HG03095 (cell line): ENCODE data around the gene TSFM.
"Not testable (repeated sequence)": the region's sequence is repeated elsewhere in the genome, so short reads cannot be mapped to it uniquely, and the experiment has no call there.

Experiments
- ATAC-seq: cut with Tn5 transposase; IDR thresholded peaks from one replicate; pipeline ENCODE4 v1.9.1; 2021; ENCODE audit warnings: moderate library complexity; ENCODE audit not compliant: unreplicated experiment

Gene TSFM

GRCh38 chr12:57762463-57762862, 20.1 kb upstream of the TSFM start:
- ATAC-seq, result no peak

- no peak for ATAC-seq
These were observed 18.5 kb upstream of the TSFM start for GRCh38 chr12:57763881-57764661.

GRCh38 chr12:57764662-57765002, 18.0 kb upstream of the TSFM start:
- no peak for ATAC-seq

- ATAC-seq, result peak; percentile 46
These were observed 17.4 kb upstream of the TSFM start for GRCh38 chr12:57765003-57765697.

- no peak for ATAC-seq
These were observed 16.7 kb upstream of the TSFM start for GRCh38 chr12:57765698-57766463.

- ATAC-seq, result no peak
These were observed 15.9 kb upstream of the TSFM start, which contains the start of gene CYP27B1 for GRCh38 chr12:57766464-57767304. CYP27B1 (minus strand) TSS chr12:57767078; CDS start chr12:57767041, 37 bp downstream.

GRCh38 chr12:57767305-57767698, 15.3 kb upstream of the TSFM start:
- ATAC-seq, result no peak

- no peak for ATAC-seq
These were observed 14.7 kb upstream of the TSFM start for GRCh38 chr12:57767876-57768275.

- no peak for ATAC-seq
These were observed 13.0 kb upstream of the TSFM start for GRCh38 chr12:57769594-57769993.

GRCh38 chr12:57770734-57771133, 11.9 kb upstream of the TSFM start:
- no peak for ATAC-seq

- peak; percentile 72 for ATAC-seq
These were observed 11.2 kb upstream of the TSFM start for GRCh38 chr12:57771236-57771872.

- peak; percentile 72 for ATAC-seq
These were observed 10.6 kb upstream of the TSFM start, which contains the start of gene METTL1 for GRCh38 chr12:57771873-57772428. METTL1 (minus strand) TSS chr12:57772105; CDS start chr12:57772083, 22 bp downstream.

GRCh38 chr12:57772429-57773322, 9.9 kb upstream of the TSFM start, which contains the start of gene EEF1AKMT3:
EEF1AKMT3 (plus strand) TSS chr12:57772614; CDS start chr12:57772725, 111 bp downstream.
- ATAC-seq, result peak; percentile 27

- ATAC-seq, result not testable (repeated sequence)
These were observed 8.0 kb upstream of the TSFM start for GRCh38 chr12:57774634-57775033.

- ATAC-seq, result no peak
These were observed 7.5 kb upstream of the TSFM start for GRCh38 chr12:57775044-57775443.

GRCh38 chr12:57775563-57776246, 6.9 kb upstream of the TSFM start:
- ATAC-seq, result no peak

GRCh38 chr12:57776247-57776587, 6.4 kb upstream of the TSFM start:
- ATAC-seq, result no peak

GRCh38 chr12:57777367-57777766, 5.2 kb upstream of the TSFM start:
- ATAC-seq, result no peak
